SK-N-SH treated with all-trans-retinoic acid at 6 μM for 48 hours (cell line): ENCODE data around the gene MMP28.
"Not testable (repeated sequence)": the region's sequence is repeated elsewhere in the genome, so short reads cannot be mapped to it uniquely, and the experiment has no call there.

Experiments
- ATAC-seq: fragments of 200-7000 bp; cut with Tn5 transposase; 3 replicates; pipeline ENCODE4 v1.9.1; 2020; ENCODE audit warnings: mild to moderate bottlenecking, moderate library complexity
- ARNTL ChIP-seq: fragments of 450-650 bp; formaldehyde crosslinking; IDR thresholded peaks from 2 replicates; pipeline ENCODE4 v1.5.0; 2020; ENCODE audit warnings: low read depth, mild to moderate bottlenecking, moderate library complexity, borderline replicate concordance
- BACH2 ChIP-seq: fragments of 250-450 bp; sonication (Bioruptor Pico); IDR thresholded peaks from 2 replicates; pipeline ENCODE4 v1.9.0; 2021; ENCODE audit warnings: mild to moderate bottlenecking, borderline replicate concordance
- CSDC2 ChIP-seq: fragments of 250-450 bp; sonication (Bioruptor Pico); IDR thresholded peaks from 2 replicates; pipeline ENCODE4 v1.5.0; 2020; ENCODE audit warnings: mild to moderate bottlenecking, moderate library complexity
- ESRRG ChIP-seq: fragments of 250-450 bp; sonication (Bioruptor Pico); IDR thresholded peaks from 2 replicates; pipeline ENCODE4 v1.6.1; 2021; ENCODE audit warnings: mild to moderate bottlenecking
- GLIS3 ChIP-seq: fragments of 250-450 bp; sonication (Bioruptor Pico); IDR thresholded peaks from 2 replicates; pipeline ENCODE4 v1.5.0; 2020; ENCODE audit warnings: mild to moderate bottlenecking, moderate library complexity
- ISL1 ChIP-seq: fragments of 250-450 bp; sonication (Bioruptor Pico); IDR thresholded peaks from 2 replicates; pipeline ENCODE4 v2.1.2; 2022; ENCODE audit warnings: mild to moderate bottlenecking, moderate library complexity
- OSR1 ChIP-seq: fragments of 250-450 bp; sonication (Bioruptor Pico); IDR thresholded peaks from 2 replicates; pipeline ENCODE4 v1.8.0; 2022; ENCODE audit warnings: moderate library complexity, mild to moderate bottlenecking, inconsistent platforms
- PATZ1 ChIP-seq: fragments of 250-450 bp; sonication (Bioruptor Pico); IDR thresholded peaks from 2 replicates; pipeline ENCODE4 v1.8.0; 2020; ENCODE audit warnings: mild to moderate bottlenecking, moderate library complexity, borderline replicate concordance
- POU6F1 ChIP-seq: fragments of 250-450 bp; sonication (Bioruptor Pico); IDR thresholded peaks from 2 replicates; pipeline ENCODE4 v1.8.0; 2021; ENCODE audit warnings: low read depth, mild to moderate bottlenecking, moderate library complexity, borderline replicate concordance
- PPARA ChIP-seq: fragments of 250-450 bp; sonication (Bioruptor Pico); IDR thresholded peaks from 2 replicates; pipeline ENCODE4 v1.5.0; 2020; ENCODE audit warnings: mild to moderate bottlenecking, borderline replicate concordance
- RARB ChIP-seq: fragments of 250-450 bp; sonication (Bioruptor Pico); IDR thresholded peaks from 2 replicates; pipeline ENCODE4 v1.8.0; 2021; ENCODE audit warnings: mild to moderate bottlenecking, moderate library complexity
- SNAI2 ChIP-seq: fragments of 250-450 bp; sonication (Bioruptor Pico); IDR thresholded peaks from 2 replicates; pipeline ENCODE4 v1.5.0; 2020; ENCODE audit warnings: mild to moderate bottlenecking, moderate library complexity
- TOX ChIP-seq: fragments of 250-450 bp; sonication (Bioruptor Pico); IDR thresholded peaks from 2 replicates; pipeline ENCODE4 v1.8.0; 2021; ENCODE audit warnings: mild to moderate bottlenecking, moderate library complexity, borderline replicate concordance
- ZC3H10 ChIP-seq: fragments of 250-450 bp; sonication (Bioruptor Pico); IDR thresholded peaks from 2 replicates; pipeline ENCODE4 v1.5.1; 2021; ENCODE audit warnings: mild to moderate bottlenecking, moderate library complexity
- ZFP3 ChIP-seq: fragments of 250-450 bp; sonication (Bioruptor Pico); IDR thresholded peaks from 2 replicates; pipeline ENCODE4 v1.5.0; 2020; ENCODE audit warnings: mild to moderate bottlenecking, moderate library complexity
- ZFP30 ChIP-seq: fragments of 450-650 bp; formaldehyde crosslinking; IDR thresholded peaks from 2 replicates; pipeline ENCODE4 v1.5.0; 2022; ENCODE audit warnings: mild to moderate bottlenecking, moderate library complexity
- ZNF565 ChIP-seq: fragments of 450-650 bp; formaldehyde crosslinking; conservative IDR thresholded peaks from 2 replicates; pipeline ENCODE4 v1.5.0; 2020; ENCODE audit warnings: low read depth, mild to moderate bottlenecking, moderate library complexity
- ZNF70 ChIP-seq: fragments of 450-650 bp; formaldehyde crosslinking; IDR thresholded peaks from 2 replicates; pipeline ENCODE4 v1.5.0; 2020; ENCODE audit warnings: mild to moderate bottlenecking, moderate library complexity
- ZNF8 ChIP-seq: fragments of 450-650 bp; formaldehyde crosslinking; IDR thresholded peaks from 2 replicates; pipeline ENCODE4 v1.5.0; 2020; ENCODE audit warnings: mild to moderate bottlenecking, moderate library complexity
- TF ChIP-seq, protein P1 (sequence below): fragments of 250-450 bp; sonication (Bioruptor Pico); IDR thresholded peaks from 2 replicates; pipeline ENCODE4 v1.5.0; 2020; ENCODE audit warnings: mild to moderate bottlenecking, moderate library complexity

Gene MMP28

DNA sequence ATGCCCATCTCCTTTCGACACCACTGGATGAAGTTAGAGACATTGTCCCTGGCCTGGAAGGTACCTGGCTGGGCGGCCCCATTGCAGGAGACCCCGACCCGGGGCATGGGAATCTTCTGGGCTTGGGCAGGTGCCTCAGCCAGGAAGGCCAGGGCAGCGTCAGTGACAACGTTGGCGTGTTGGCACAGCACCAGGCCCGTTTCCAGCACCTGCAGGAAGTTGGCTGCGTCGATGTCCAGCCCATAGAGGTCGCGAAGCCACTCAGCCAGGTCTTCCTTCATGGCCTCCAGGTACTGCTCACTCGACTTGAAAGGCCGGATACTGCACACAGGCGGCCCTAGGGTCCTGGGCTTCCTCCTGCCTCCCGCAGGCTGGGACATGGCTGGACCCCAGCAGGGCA lies 43.0 kb downstream of the MMP28 start:
- TF ChIP-seq ZNF565 (CRISPR knock-in tag) (no peak), ZFP3 (CRISPR knock-in tag) (no peak), ZFP30 (no peak), PATZ1 (CRISPR knock-in tag) (no peak), TOX (CRISPR knock-in tag) (no peak)
- no peak for ATAC-seq

DNA sequence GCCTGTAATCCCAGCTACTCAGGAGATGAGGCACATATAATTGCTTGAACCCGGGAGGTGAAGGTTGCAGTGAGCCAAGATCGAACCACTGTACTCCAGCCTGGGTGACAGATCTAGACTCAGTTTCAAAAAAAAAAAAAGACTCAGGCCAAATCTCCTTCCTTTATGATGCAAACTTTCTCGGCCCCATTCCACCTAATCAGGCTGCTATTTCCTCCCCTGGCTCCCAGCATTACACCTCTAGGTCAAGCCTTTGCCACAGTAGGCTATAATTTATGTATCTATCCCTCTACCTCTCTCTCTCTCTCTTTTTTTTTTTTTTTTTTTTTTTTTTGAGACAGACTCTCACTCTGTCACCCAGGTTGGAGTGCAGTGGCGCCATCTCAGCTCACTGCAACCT lies 43.9 kb downstream of the MMP28 start:
- ATAC-seq: not testable (repeated sequence)

GRCh38 chr17:35750526-35751395 lies 44.7 kb downstream of the MMP28 start:
- no peak for ATAC-seq
- TF ChIP-seq TOX (CRISPR knock-in tag): no peak
- TF ChIP-seq, protein P1, sequence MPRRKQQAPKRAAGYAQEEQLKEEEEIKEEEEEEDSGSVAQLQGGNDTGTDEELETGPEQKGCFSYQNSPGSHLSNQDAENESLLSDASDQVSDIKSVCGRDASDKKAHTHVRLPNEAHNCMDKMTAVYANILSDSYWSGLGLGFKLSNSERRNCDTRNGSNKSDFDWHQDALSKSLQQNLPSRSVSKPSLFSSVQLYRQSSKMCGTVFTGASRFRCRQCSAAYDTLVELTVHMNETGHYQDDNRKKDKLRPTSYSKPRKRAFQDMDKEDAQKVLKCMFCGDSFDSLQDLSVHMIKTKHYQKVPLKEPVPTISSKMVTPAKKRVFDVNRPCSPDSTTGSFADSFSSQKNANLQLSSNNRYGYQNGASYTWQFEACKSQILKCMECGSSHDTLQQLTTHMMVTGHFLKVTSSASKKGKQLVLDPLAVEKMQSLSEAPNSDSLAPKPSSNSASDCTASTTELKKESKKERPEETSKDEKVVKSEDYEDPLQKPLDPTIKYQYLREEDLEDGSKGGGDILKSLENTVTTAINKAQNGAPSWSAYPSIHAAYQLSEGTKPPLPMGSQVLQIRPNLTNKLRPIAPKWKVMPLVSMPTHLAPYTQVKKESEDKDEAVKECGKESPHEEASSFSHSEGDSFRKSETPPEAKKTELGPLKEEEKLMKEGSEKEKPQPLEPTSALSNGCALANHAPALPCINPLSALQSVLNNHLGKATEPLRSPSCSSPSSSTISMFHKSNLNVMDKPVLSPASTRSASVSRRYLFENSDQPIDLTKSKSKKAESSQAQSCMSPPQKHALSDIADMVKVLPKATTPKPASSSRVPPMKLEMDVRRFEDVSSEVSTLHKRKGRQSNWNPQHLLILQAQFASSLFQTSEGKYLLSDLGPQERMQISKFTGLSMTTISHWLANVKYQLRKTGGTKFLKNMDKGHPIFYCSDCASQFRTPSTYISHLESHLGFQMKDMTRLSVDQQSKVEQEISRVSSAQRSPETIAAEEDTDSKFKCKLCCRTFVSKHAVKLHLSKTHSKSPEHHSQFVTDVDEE: no peak
- TF ChIP-seq GLIS3 (CRISPR knock-in tag): no peak
- no peak for TF ChIP-seq CSDC2
- TF ChIP-seq, all 23 proteins: peak for 0

GRCh38 chr17:35749560-35750412 lies 45.7 kb downstream of the MMP28 start:
- TF ChIP-seq OSR1 (CRISPR knock-in tag) (no peak), GLIS3 (CRISPR knock-in tag) (no peak), ZNF8 (CRISPR knock-in tag) (no peak), PPARA (no peak), RARB (no peak), BACH2 (no peak), ZC3H10 (CRISPR knock-in tag) (no peak), ISL1 (CRISPR knock-in tag) (no peak), CSDC2 (no peak), ZNF565 (CRISPR knock-in tag) (no peak), TOX (CRISPR knock-in tag) (no peak), ARNTL (CRISPR knock-in tag) (no peak), ESRRG (CRISPR knock-in tag) (no peak), ZNF70 (CRISPR knock-in tag) (no peak), SNAI2 (CRISPR knock-in tag) (no peak), POU6F1 (CRISPR knock-in tag) (no peak)
- TF ChIP-seq, protein P1: no peak
- TF ChIP-seq, all 23 proteins: peak for 0
- ATAC-seq: no peak
